T-helper 2 cell treated with Interferon-gamma antibody and Interleukin-4, amounts not matched to agents 100 ng/mL and 5 ng/mL, for 36 hours (primary cell): ENCODE results near the gene ZNF624. TPM values are rescaled to one million over a fixed set of nuclear protein-coding genes. Genes with fewer than 3 reads are reported as not detected.
"Not testable (repeated sequence)": the region's sequence is repeated elsewhere in the genome, so short reads cannot be mapped to it uniquely, and the experiment has no call there.

Experiments
- intact Hi-C: fragments of 100-400 bp; cut with micrococcal nuclease; formaldehyde crosslinking; loops from one replicate; pipeline ENCODE4 v1.15.1; 2023
- total RNA-seq: library from RNA; stranded (reverse); gene quantifications from 2 replicates; pipeline ENCODE4 v1.2.3, GENCODE V29; 2022

The ZNF624 gene
- 3.5 and 4.6 TPM in 2 replicates for total RNA-seq

- intact Hi-C loops, result loop anchor here (5.0 to 10.0 kb wide), 3 partner anchors 71 to 239 kb away; partner anchors contain the start of gene TRPV2
Observed at GRCh38 chr17:16653367-16654041, at the start of gene ZNF624. ZNF624 (minus strand) TSS chr17:16653850.

- intact Hi-C loops, result not testable (repeated sequence)
Observed at GRCh38 chr17:16697603-16698002, 44.0 kb upstream of the ZNF624 start.

GRCh38 chr17:16690447-16690846, 36.8 kb upstream of the ZNF624 start:
- intact Hi-C loops, result not testable (repeated sequence)

GRCh38 chr17:16689731-16690281, 36.2 kb upstream of the ZNF624 start, which contains the start of gene CCDC144A:
CCDC144A (plus strand) TSS chr17:16690241; CDS start chr17:16690401, 160 bp downstream.
- intact Hi-C loops, result not testable (repeated sequence)

GRCh38 chr17:16687151-16687550, 33.5 kb upstream of the ZNF624 start:
- intact Hi-C loops, result not testable (repeated sequence)

- intact Hi-C loops, result not testable (repeated sequence)
Observed at GRCh38 chr17:16686019-16686418, 32.4 kb upstream of the ZNF624 start.

- intact Hi-C loops, result not testable (repeated sequence)
Observed at GRCh38 chr17:16683290-16684138, 29.9 kb upstream of the ZNF624 start.

GRCh38 chr17:16676676-16677268, 23.1 kb upstream of the ZNF624 start:
- intact Hi-C loops, result no loop called here

GRCh38 chr17:16666907-16667636, 13.4 kb upstream of the ZNF624 start:
- intact Hi-C loops, result not testable (repeated sequence)

- intact Hi-C loops, result not testable (repeated sequence)
Observed at GRCh38 chr17:16666553-16666906, 12.9 kb upstream of the ZNF624 start.

GRCh38 chr17:16662936-16663335, 9.3 kb upstream of the ZNF624 start:
- intact Hi-C loops, result no loop called here

GRCh38 chr17:16661217-16661616, 7.6 kb upstream of the ZNF624 start:
- intact Hi-C loops, result no loop called here

GRCh38 chr17:16652847-16653366, 743 bp downstream of the ZNF624 start:
- intact Hi-C loops, result loop anchor here (5.0 to 10.0 kb wide), 3 partner anchors 71 to 238 kb away; partner anchors contain the start of gene TRPV2

- intact Hi-C loops, result loop anchor here (5.0 to 10.0 kb wide), 3 partner anchors 70 to 237 kb away; partner anchors contain the start of gene TRPV2
Observed at GRCh38 chr17:16652252-16652651, 1.4 kb downstream of the ZNF624 start.

GRCh38 chr17:16649585-16649984, 4.1 kb downstream of the ZNF624 start:
- intact Hi-C loops, result no loop called here

- intact Hi-C loops, result no loop called here
Observed at GRCh38 chr17:16639438-16639837, 14.2 kb downstream of the ZNF624 start.

- intact Hi-C loops, result no loop called here
Observed at GRCh38 chr17:16623282-16623681, 30.4 kb downstream of the ZNF624 start.

GRCh38 chr17:16622540-16623277, 30.9 kb downstream of the ZNF624 start:
- intact Hi-C loops, result no loop called here

GRCh38 chr17:16617481-16618060, 36.1 kb downstream of the ZNF624 start:
- intact Hi-C loops, result no loop called here
